ENCODE measurements around the gene SP100.

DNA sequence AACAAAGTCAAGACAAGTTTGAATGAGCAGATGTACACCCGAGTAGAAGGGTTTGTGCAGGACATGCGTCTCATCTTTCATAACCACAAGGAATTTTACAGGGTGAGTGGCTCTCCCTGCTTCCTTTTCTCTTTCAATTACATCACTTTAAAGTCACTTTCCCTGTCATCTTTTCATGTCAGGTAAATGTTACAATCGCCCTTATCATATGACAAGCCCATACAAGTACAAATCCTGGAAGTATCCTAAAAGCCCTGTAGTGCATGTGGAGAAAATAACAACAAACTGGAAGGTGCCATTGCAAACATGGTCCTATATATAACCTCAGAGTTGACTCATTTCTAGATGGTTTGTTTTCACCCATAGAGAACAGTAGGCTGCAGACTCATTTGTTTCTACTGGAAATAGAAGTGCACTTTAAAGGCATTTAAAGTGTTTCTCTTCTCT is 126.0 kb downstream of the SP100 start:
- TF ChIP-seq POLR2A (IDR thresholded peaks at IDR 0.05) = no peak
- TF ChIP-seq, protein P1, sequence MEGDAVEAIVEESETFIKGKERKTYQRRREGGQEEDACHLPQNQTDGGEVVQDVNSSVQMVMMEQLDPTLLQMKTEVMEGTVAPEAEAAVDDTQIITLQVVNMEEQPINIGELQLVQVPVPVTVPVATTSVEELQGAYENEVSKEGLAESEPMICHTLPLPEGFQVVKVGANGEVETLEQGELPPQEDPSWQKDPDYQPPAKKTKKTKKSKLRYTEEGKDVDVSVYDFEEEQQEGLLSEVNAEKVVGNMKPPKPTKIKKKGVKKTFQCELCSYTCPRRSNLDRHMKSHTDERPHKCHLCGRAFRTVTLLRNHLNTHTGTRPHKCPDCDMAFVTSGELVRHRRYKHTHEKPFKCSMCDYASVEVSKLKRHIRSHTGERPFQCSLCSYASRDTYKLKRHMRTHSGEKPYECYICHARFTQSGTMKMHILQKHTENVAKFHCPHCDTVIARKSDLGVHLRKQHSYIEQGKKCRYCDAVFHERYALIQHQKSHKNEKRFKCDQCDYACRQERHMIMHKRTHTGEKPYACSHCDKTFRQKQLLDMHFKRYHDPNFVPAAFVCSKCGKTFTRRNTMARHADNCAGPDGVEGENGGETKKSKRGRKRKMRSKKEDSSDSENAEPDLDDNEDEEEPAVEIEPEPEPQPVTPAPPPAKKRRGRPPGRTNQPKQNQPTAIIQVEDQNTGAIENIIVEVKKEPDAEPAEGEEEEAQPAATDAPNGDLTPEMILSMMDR (IDR thresholded peaks at IDR 0.05) = no peak

Measured in testis (tissue), 2 donors.